C4-2B (cell line): Measurements from ENCODE around the gene PKD2L1.

Experiments used
- H3K27ac ChIP-seq: fragments of 450-650 bp; 2 replicates; pipeline ENCODE4 v1.5.1; 2017
- CTCF ChIP-seq: fragments of 450-650 bp; conservative IDR thresholded peaks from 2 replicates; pipeline ENCODE4 v1.5.1; 2017; ENCODE audit warnings: mild to moderate bottlenecking
- ZFX ChIP-seq: fragments of 450-650 bp; IDR thresholded peaks from 2 replicates; pipeline ENCODE4 v1.6.1; 2017

PKD2L1 gene

GRCh38 chr10:100346765-100347567 is 16.9 kb upstream of the PKD2L1 start, which contains the start of gene SCD:
Gene SCD (plus strand): TSS chr10:100347233. CDS start chr10:100347505, 272 bp downstream.
- TF ChIP-seq ZFX (no peak), CTCF (no peak)
- H3K27ac ChIP-seq: peak within 1 kb of the TSS; percentile 99

- TF ChIP-seq ZFX (no peak), CTCF (no peak)
Measured at GRCh38 chr10:100346351-100346764, 16.3 kb upstream of the PKD2L1 start.

GRCh38 chr10:100345570-100346330 is 15.7 kb upstream of the PKD2L1 start:
- peak overlapping the region; percentile 99 for H3K27ac ChIP-seq
- TF ChIP-seq CTCF: no peak
- no peak for TF ChIP-seq ZFX

More at GRCh38 chr10:100346351-100346764, 16.3 kb upstream of the PKD2L1 start:
- H3K27ac ChIP-seq: peak overlapping the region; percentile 99

GRCh38 chr10:100344241-100344788 is 14.3 kb upstream of the PKD2L1 start:
- H3K27ac ChIP-seq: no peak overlapping the region
- TF ChIP-seq ZFX (no peak), CTCF (no peak)

GRCh38 chr10:100342627-100342972 is 12.6 kb upstream of the PKD2L1 start:
- peak overlapping the region; percentile 62 for H3K27ac ChIP-seq
- TF ChIP-seq CTCF (peak; percentile 17; the same call in 1 of the 2 replicates), ZFX (no peak)

GRCh38 chr10:100341953-100342626 is 12.1 kb upstream of the PKD2L1 start:
- H3K27ac ChIP-seq: peak overlapping the region; percentile 62
- TF ChIP-seq ZFX (no peak; the same call in 1 of the 2 replicates), CTCF (peak; percentile 41)
